Measurements from ENCODE around the gene NAA60.
"Not testable (repeated sequence)": the region's sequence is repeated elsewhere in the genome, so short reads cannot be mapped to it uniquely, and the experiment has no call there.

The NAA60 gene

GRCh38 chr16:3523281-3523680, 79.8 kb downstream of the NAA60 start:
- no peak overlapping the region for H3K4me3 ChIP-seq (ENCODE audit: low read depth, low read length)
- TF ChIP-seq CTCF (IDR thresholded peaks at IDR 0.05; ENCODE audit: borderline replicate concordance, insufficient read depth, low read depth, low read length), result no peak

GRCh38 chr16:3525951-3526350, 82.5 kb downstream of the NAA60 start:
- no peak overlapping the region for H3K4me3 ChIP-seq (ENCODE audit: low read depth, low read length)
- TF ChIP-seq CTCF (IDR thresholded peaks at IDR 0.05; ENCODE audit: borderline replicate concordance, insufficient read depth, low read depth, low read length), result no peak

GRCh38 chr16:3527216-3527829, 83.8 kb downstream of the NAA60 start:
- peak; percentile 71 for TF ChIP-seq CTCF (IDR thresholded peaks at IDR 0.05; ENCODE audit: borderline replicate concordance, insufficient read depth, low read depth, low read length)
- not testable (repeated sequence) for H3K4me3 ChIP-seq (ENCODE audit: low read depth, low read length)

- no peak for TF ChIP-seq CTCF (IDR thresholded peaks at IDR 0.05; ENCODE audit: borderline replicate concordance, insufficient read depth, low read depth, low read length)
- H3K4me3 ChIP-seq (ENCODE audit: low read depth, low read length), result no peak overlapping the region
These were observed 84.9 kb downstream of the NAA60 start for GRCh38 chr16:3528406-3528805.

GRCh38 chr16:3529175-3529574, 85.7 kb downstream of the NAA60 start:
- TF ChIP-seq CTCF (IDR thresholded peaks at IDR 0.05; ENCODE audit: borderline replicate concordance, insufficient read depth, low read depth, low read length), result no peak
- no peak overlapping the region for H3K4me3 ChIP-seq (ENCODE audit: low read depth, low read length)

- H3K4me3 ChIP-seq (ENCODE audit: low read depth, low read length), result no peak overlapping the region
- TF ChIP-seq CTCF (IDR thresholded peaks at IDR 0.05; ENCODE audit: borderline replicate concordance, insufficient read depth, low read depth, low read length), result no peak
These were observed 87.0 kb downstream of the NAA60 start for GRCh38 chr16:3530371-3530914.

GRCh38 chr16:3532741-3533140, 89.3 kb downstream of the NAA60 start:
- no peak for TF ChIP-seq CTCF (IDR thresholded peaks at IDR 0.05; ENCODE audit: borderline replicate concordance, insufficient read depth, low read depth, low read length)
- no peak overlapping the region for H3K4me3 ChIP-seq (ENCODE audit: low read depth, low read length)

Measured in GM12875 (cell line).